T follicular helper cell (primary cell): ENCODE data around the gene SGCA.
A peak's percentile ranks its signal among the peaks of the same experiment; 100 is the strongest.

Experiments
- DNase-seq: peaks from one replicate; pipeline ENCODE4 v3.0.0-alpha.2; 2020; ENCODE audit warnings: low read depth

The SGCA gene

DNA sequence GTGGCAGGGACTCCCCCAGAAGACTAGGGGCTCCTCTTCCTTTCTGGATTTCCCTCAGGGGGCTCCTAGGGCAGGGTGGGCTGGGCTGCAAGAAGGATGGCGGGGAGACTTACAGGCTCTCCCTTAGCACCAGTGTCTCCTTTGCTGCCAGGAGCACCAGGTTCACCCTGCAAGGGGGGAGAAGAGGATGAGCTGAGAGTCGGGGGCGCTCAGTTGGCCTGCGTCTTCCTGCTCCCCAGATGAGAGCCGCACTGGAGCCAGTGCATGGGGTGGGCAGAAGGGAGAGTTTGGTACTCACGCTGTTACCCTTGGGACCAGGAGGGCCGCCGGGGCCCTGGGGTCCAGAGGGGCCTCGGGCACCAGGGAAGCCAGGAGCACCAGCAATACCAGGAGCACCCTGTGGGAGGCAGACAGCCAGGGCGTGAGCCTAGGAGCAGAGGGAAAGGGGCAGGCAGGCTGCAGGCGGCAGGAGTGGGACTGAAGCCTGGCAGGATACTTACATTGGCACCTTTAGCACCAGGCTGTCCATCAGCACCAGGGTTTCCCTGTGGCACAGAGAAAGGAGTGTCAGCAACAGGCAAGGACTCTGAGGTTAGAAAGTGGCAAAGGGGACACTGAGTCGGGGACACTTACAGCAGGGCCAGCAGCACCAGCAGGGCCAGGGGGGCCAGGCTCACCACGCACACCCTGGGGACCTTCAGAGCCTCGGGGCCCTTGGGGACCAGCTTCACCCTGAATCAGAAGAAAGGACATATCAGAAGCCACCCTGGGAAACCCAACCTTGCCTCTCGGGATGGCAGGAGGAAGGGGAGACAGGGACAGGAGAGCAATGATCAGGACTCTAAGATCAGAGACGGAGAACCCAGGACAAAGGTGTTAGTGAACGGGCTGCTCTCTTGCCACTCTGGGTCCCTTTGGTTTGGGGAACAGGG, 29.4 kb downstream of the SGCA start:
- DNase-seq = no peak

- DNase-seq = no peak
Measured at GRCh38 chr17:50196036-50196435, 30.2 kb downstream of the SGCA start.

GRCh38 chr17:50196826-50197225, 31.0 kb downstream of the SGCA start:
- DNase-seq = no peak

GRCh38 chr17:50198026-50198669, 32.3 kb downstream of the SGCA start:
- peak; percentile 36 for DNase-seq

GRCh38 chr17:50199211-50199802, 33.5 kb downstream of the SGCA start:
- no peak for DNase-seq

DNA sequence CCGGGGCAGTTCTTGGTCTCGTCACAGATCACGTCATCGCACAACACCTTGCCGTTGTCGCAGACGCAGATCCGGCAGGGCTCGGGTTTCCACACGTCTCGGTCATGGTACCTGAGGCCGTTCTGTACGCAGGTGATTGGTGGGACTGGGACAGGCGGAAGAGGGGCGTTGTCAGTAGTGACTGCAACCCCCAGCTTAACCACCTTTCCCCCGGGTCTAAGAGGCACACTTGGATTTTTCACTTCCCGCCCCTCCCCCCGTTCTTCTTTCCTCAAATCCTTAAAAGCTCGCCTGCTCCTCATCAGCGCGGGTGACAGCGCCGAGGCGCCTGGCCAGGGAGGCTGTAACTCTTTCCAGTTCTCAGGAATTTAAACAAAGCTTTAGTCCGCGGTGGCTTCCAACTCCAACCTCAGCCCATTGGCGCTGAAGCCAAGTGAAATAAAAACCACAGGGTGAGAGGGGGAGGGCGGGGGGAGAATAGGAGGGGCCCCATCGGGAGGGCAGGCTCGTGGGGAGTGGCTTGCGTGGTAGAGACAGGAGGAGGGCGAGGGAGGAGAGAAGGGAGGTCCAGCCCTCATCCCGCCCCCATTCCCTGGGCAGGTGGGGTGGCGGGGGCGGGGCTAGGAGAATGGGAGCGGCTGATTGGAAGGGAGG, 34.1 kb downstream of the SGCA start:
- peak; percentile 71 for DNase-seq

DNA sequence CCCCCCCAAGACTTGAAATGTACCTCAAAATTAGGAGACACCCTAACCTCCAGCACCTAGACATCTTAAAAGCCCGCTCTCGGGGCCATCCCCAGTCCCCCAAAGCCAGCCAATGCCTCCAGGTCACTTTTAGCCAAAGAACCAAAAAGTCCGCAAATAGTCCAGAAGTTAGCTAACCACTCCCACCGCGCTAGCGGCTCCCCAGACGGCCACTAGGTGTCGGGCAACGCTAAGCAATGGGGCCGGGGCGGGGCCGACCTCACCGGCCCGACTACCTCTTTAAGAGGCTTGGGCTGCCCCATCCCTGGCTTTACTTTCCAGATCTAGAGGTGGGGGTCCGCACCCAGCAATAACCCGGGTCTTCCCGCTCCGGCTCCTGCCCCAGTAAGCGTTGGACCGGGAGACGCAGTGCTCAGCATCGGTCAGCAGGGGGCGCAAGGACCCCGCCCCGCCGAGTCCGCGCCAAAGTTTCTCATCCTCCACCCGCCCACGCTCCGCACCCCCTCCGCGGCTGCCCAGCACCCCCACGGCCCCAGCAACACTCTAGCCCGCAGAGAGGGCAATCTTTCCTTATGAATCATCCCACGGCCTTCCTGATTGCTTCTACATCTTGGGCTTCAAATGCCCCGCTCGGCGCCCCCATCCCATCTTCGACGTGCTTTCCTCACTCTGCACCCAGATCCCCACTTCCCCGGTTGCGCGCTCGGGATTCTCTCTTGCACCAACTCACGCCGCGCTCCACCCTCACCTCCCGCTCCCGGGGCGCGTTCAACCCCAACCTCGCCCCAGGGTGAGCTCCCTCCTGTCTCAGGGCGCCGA, 34.9 kb downstream of the SGCA start:
- DNase-seq = peak; percentile 67

DNA sequence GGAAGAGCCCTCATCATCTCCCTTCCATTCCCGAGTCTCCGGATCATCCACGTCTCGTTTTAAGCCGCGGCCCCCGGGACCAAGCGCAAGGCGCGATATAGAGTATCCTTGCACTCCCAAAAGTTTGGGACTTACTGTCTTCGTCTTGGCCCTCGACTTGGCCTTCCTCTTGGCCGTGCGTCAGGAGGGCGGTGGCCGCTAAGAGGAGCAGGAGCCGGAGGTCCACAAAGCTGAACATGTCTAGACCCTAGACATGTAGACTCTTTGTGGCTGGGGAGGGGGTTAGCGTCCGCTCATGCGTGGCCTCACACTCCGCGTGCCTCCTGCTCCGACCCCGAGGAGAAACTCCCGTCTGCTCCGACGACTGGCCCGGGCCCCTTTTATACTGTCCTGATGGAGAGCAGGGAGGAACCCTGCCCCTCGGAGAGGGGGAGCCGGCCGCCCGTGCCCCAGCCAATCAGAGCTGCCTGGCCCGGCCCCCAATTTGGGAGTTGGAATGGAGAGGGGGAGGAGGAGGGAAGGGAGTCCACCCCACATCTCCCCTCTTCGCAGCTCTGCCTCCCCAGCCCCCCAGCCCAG, 35.6 kb downstream of the SGCA start, which contains the start of gene COL1A1:
COL1A1 (minus strand) TSS at position 356 of the 579 bp plus-strand sequence; CDS start at position 238, 118 bp downstream.
- no peak for DNase-seq

- no peak for DNase-seq
Measured at GRCh38 chr17:50203086-50203485, 37.3 kb downstream of the SGCA start.

- no peak for DNase-seq
Measured at GRCh38 chr17:50203604-50204345, 38.0 kb downstream of the SGCA start.

- DNase-seq = no peak
Measured at GRCh38 chr17:50204431-50204830, 38.6 kb downstream of the SGCA start.

GRCh38 chr17:50205111-50205962, 39.5 kb downstream of the SGCA start:
- no peak for DNase-seq

DNA sequence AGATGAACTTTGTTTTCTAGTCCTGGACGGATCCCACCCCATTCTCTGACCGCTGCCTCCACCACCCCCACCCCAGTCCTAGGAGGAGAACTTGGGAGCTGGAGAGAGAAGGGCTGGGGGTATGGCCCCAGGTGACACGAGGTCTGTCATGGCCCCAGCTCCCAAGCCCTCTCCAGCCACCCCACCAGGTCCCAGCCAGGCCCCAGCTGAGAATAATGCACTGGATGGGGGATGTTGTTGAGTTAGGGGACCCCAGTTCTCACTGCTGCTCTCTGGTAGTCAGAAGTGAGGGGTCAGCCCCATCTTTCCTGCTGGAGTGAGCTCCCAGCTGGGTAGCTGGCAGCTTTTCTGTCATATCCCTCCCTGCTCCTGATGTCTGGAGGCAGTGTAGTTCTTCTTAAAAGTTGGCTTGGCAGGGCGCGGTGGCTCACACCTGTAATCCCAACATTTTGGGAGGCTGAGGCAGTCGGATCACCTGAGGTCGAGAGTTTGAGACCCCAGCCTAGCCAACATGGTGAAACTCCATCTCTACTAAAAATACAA, 40.2 kb downstream of the SGCA start:
- DNase-seq = no peak

GRCh38 chr17:50206604-50207293, 40.9 kb downstream of the SGCA start:
- no peak for DNase-seq

- no peak for DNase-seq
Measured at GRCh38 chr17:50207315-50207714, 41.5 kb downstream of the SGCA start.

DNA sequence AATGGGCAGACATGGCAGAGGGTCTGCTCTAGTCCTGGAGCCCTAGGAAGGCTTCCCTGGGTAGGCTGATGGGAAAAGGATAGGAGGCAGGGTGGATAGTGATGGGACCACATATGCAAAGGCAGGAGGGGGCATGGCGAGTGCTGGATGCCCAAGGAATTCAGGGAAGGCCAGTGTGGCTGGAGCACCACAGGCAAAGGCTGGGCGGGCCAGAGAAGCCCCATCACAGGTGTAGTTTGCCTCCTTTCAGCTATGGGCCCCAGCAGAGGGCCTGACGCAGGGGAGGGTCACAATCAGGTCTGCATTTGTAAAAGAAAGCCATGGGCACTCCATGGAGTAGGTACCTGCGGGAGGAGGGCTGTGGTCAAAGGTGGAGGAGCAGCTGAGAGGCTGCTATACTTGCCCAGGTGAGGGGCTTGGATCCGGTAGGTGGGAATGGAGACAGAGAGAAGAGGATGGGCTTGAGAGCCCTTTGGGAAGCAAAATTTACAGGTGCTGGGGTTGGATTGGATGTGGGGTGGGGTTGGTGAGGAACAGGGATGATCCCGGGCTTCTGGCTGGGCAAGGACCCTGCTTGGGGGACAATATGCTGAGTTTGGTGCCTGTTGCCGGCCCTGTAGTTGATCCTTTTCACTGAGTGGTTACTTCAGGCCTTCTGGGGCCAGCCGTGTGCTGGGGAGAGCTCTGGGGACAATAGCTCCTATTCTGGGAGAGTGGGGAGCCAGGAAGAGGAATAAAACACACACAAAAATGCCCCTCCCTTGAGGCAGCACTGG, 42.2 kb downstream of the SGCA start:
- DNase-seq = no peak

GRCh38 chr17:50208611-50209061, 42.8 kb downstream of the SGCA start:
- no peak for DNase-seq

GRCh38 chr17:50209133-50209471, 43.3 kb downstream of the SGCA start:
- DNase-seq = no peak
